Sigmoid colon (tissue), 7 donors: ENCODE data around the gene TTN. TPM values are rescaled to one million over a fixed set of nuclear protein-coding genes. Genes with fewer than 3 reads are reported as not detected.

Source experiments
- DNase-seq: peaks from one replicate; pipeline ENCODE4 v3.0.0-alpha.2; 2019
- H3K27ac ChIP-seq, 4 donors: fragments of 200-600 bp; sonication (generic); one replicate each; pipeline ENCODE4 v1.5.1; 2016 to 2019; ENCODE audit warnings: mild to moderate bottlenecking in 1 of 4
- H3K27me3 ChIP-seq, 3 donors: fragments of 200-600 bp; sonication (generic); one replicate each; pipeline ENCODE4 v1.5.1; 2019; ENCODE audit warnings: mild to moderate bottlenecking in 1 of 3
- H3K36me3 ChIP-seq, 4 donors: fragments of 200-600 bp; sonication (generic); one replicate each; pipeline ENCODE4 v1.5.1; 2016 to 2019
- H3K4me1 ChIP-seq, 4 donors: fragments of 200-600 bp; sonication (generic); one replicate each; pipeline ENCODE4 v1.5.1; 2017 to 2019
- H3K4me3 ChIP-seq, 4 donors: fragments of 200-600 bp; sonication (generic); one replicate each; pipeline ENCODE4 v1.5.1; 2017 to 2019; ENCODE audit warnings: mild to moderate bottlenecking in 2 of 4, moderate library complexity in 1 of 4
- H3K9me3 ChIP-seq, 4 donors: fragments of 200-600 bp in 3 of 4; sonication (generic) in 3 of 4; one replicate each; pipeline versions ENCODE4 v1.5.1 to v1.6.1; 2013 to 2019
- EP300 ChIP-seq, 4 donors: sonication (generic); formaldehyde crosslinking; IDR thresholded peaks; one replicate each; pipeline ENCODE4 v1.6.1; 2017; ENCODE audit warnings: antibody characterized with exemption in 4 of 4
- POLR2A ChIP-seq, 2 donors: fragments of 450-650 bp; IDR thresholded peaks; one replicate each; pipeline ENCODE4 v1.6.1; 2016; ENCODE audit warnings: antibody characterized with exemption in 2 of 2, mild to moderate bottlenecking in 2 of 2, moderate library complexity in 2 of 2
- POLR2AphosphoS5 ChIP-seq, 4 donors: sonication (generic); formaldehyde crosslinking; IDR thresholded peaks; one replicate each; pipeline ENCODE4 v1.6.1; 2017; ENCODE audit warnings: antibody characterized with exemption in 4 of 4
- whole genome bisulfite sequencing, 2 donors: extraction: QIAGEN DNeasy Blood & Tissue Kit; methylation state at CpG; one replicate each; pipeline ENCODE4 v1.1.7; 2013; 5-methylcytosine and 5-hydroxymethylcytosine counted together
- intact Hi-C: fragments of 100-400 bp; cut with DNase I; formaldehyde crosslinking; loops from one replicate; pipeline ENCODE4 v1.15.1; 2023
- polyA plus RNA-seq, 3 donors: library from polyadenylated mRNA; stranded (reverse); fragments of 200-250 nt; gene quantifications; one replicate each; pipeline ENCODE4 v1.2.3, GENCODE V29; 2013
- total RNA-seq, 4 donors: library from RNA; depleted of rRNA; stranded (reverse); fragments of >200 nt; gene quantifications; one replicate each; pipeline ENCODE4 v1.1.0, GENCODE V29; 2016
- TF ChIP-seq, protein P1 (sequence below), 4 experiments: fragments of 450-650 bp in 3 of 4; fragments of 200-600 bp in 1 of 4; IDR thresholded peaks; one replicate each; pipeline ENCODE4 v1.5.1; 2016 to 2019; ENCODE audit warnings: antibody characterized with exemption in 4 of 4, mild to moderate bottlenecking in 3 of 4, moderate library complexity in 2 of 4
- donor health status: healthy with polysubstance abuse.
- donor health status: Bipolar disorder and iron deficiency.
- donor health status: healthy.

The TTN gene
- total and polyA plus RNA-seq, 7 donors = under 0.01 to 20.2 (median 6.7) TPM

- H3K4me1 ChIP-seq = peaks cover 0 to 31% (median 23%) of the 10 kb centered on the region in 4 donors
- 56 to 76% methylated on average over 2 of the region's 2 CpGs for WGBS, 2 donors
- H3K9me3 ChIP-seq = no peaks in the 10 kb centered on the region
- H3K4me3 ChIP-seq = no peak overlapping the region
- H3K27me3 ChIP-seq = no peaks in the 10 kb centered on the region
- no peaks in the 10 kb centered on the region for H3K36me3 ChIP-seq
- no peak for TF ChIP-seq POLR2A (IDR thresholded peaks at IDR 0.05)
- intact Hi-C loops = no loop called here
- peak overlapping the region in 2 of 4 donors; percentile 41 to 44 for H3K27ac ChIP-seq
- no peak for DNase-seq
These were observed 38.6 kb upstream of the TTN start for GRCh38 chr2:178845566-178846457.

DNA sequence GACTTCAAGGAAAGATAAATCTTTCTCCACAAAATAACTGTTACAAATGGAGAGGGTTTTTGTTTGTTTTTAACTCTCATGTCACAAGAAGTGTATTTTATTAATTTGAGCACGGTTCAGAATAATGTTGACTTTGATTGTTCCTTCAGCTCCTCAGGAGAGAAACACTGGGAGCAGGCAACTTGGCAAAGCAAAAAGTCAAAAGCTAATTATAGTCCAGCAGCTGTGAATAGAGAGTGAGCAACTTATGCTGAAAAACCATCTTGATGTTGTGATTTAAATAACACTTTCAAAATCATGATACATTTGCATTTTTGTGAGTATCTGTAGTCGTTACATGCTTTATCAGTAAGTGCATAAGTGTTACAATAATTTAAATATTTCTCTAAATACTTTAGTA, 37.5 kb upstream of the TTN start:
- H3K4me3 ChIP-seq = no peak overlapping the region
- no peaks in the 10 kb centered on the region for H3K27me3 ChIP-seq
- 62 to 72% methylated on average over 2 of the region's 2 CpGs for WGBS, 2 donors
- no peaks in the 10 kb centered on the region for H3K9me3 ChIP-seq
- no peaks in the 10 kb centered on the region for H3K36me3 ChIP-seq
- H3K27ac ChIP-seq = peak overlapping the region; percentile 5 to 44 (median 26)
- DNase-seq = no peak
- TF ChIP-seq EP300 (IDR thresholded peaks at IDR 0.05) = no peak
- no peak for TF ChIP-seq POLR2AphosphoS5 (IDR thresholded peaks at IDR 0.05)
- TF ChIP-seq POLR2A (IDR thresholded peaks at IDR 0.05) = no peak
- TF ChIP-seq, protein P1, sequence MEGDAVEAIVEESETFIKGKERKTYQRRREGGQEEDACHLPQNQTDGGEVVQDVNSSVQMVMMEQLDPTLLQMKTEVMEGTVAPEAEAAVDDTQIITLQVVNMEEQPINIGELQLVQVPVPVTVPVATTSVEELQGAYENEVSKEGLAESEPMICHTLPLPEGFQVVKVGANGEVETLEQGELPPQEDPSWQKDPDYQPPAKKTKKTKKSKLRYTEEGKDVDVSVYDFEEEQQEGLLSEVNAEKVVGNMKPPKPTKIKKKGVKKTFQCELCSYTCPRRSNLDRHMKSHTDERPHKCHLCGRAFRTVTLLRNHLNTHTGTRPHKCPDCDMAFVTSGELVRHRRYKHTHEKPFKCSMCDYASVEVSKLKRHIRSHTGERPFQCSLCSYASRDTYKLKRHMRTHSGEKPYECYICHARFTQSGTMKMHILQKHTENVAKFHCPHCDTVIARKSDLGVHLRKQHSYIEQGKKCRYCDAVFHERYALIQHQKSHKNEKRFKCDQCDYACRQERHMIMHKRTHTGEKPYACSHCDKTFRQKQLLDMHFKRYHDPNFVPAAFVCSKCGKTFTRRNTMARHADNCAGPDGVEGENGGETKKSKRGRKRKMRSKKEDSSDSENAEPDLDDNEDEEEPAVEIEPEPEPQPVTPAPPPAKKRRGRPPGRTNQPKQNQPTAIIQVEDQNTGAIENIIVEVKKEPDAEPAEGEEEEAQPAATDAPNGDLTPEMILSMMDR (IDR thresholded peaks at IDR 0.05) = no peak
- H3K4me1 ChIP-seq = peaks cover 0 to 31% (median 23%) of the 10 kb centered on the region in 4 donors
- intact Hi-C loops = no loop called here

- intact Hi-C loops = no loop called here
- Histone ChIP-seq H3K27me3 (no peaks in the 10 kb centered on the region), H3K27ac (peak overlapping the region; percentile 5 to 44 (median 26)), H3K4me1 (peaks cover 0 to 31% (median 23%) of the 10 kb centered on the region in 4 donors), H3K4me3 (no peak overlapping the region), H3K9me3 (no peaks in the 10 kb centered on the region), H3K36me3 (no peaks in the 10 kb centered on the region)
- TF ChIP-seq POLR2A (IDR thresholded peaks at IDR 0.05) = no peak
- TF ChIP-seq, protein P1 (IDR thresholded peaks at IDR 0.05) = no peak
- no peak for TF ChIP-seq POLR2AphosphoS5 (IDR thresholded peaks at IDR 0.05)
- no peak for TF ChIP-seq EP300 (IDR thresholded peaks at IDR 0.05)
- DNase-seq = no peak
- 71 to 78% methylated on average over 4 of the region's 4 CpGs for WGBS, 2 donors
These were observed 37.0 kb upstream of the TTN start for GRCh38 chr2:178844269-178844668.

DNA sequence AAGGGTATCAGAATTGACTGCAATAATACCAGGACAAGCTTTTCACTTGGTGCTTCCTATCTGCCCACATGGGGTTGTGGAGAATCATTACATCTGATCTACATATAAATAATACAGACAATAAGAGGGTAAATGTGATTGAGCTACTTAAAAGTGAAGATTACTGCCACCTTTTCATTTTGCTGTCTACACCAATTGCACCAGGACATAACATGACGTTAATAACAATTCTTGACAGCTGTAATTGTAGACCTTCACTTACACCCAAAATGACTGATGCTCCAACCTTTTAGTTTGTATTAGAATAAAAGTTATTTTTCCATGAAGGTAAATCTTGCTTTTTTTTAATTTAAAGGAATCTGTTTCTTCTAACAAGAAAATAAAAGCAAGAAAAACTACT, 36.5 kb upstream of the TTN start:
- 89 to 90% methylated on average over 1 of the region's 1 CpG for WGBS, 2 donors
- no peaks in the 10 kb centered on the region for H3K27me3 ChIP-seq
- H3K27ac ChIP-seq = no peak overlapping the region
- intact Hi-C loops = no loop called here
- no peaks in the 10 kb centered on the region for H3K36me3 ChIP-seq
- no peaks in the 10 kb centered on the region for H3K9me3 ChIP-seq
- TF ChIP-seq, protein P1 (IDR thresholded peaks at IDR 0.05) = no peak
- TF ChIP-seq EP300 (IDR thresholded peaks at IDR 0.05) (no peak), POLR2A (IDR thresholded peaks at IDR 0.05) (no peak), POLR2AphosphoS5 (IDR thresholded peaks at IDR 0.05) (no peak)
- no peak for DNase-seq
- peaks cover 0 to 31% (median 23%) of the 10 kb centered on the region in 4 donors for H3K4me1 ChIP-seq
- no peak overlapping the region for H3K4me3 ChIP-seq

- H3K4me1 ChIP-seq = no peaks in the 10 kb centered on the region
- TF ChIP-seq EP300 (IDR thresholded peaks at IDR 0.05) = no peak
- TF ChIP-seq POLR2A (IDR thresholded peaks at IDR 0.05) = no peak
- TF ChIP-seq, protein P1 (IDR thresholded peaks at IDR 0.05) = no peak
- no peak for TF ChIP-seq POLR2AphosphoS5 (IDR thresholded peaks at IDR 0.05)
- WGBS, 2 donors = 44 to 64% methylated on average over 4 of the region's 4 CpGs
- no peaks in the 10 kb centered on the region for H3K9me3 ChIP-seq
- intact Hi-C loops = no loop called here
- no peak overlapping the region for H3K4me3 ChIP-seq
- H3K27me3 ChIP-seq = no peaks in the 10 kb centered on the region
- H3K27ac ChIP-seq = no peak overlapping the region
- no peaks in the 10 kb centered on the region for H3K36me3 ChIP-seq
- DNase-seq = no peak
These were observed 29.6 kb upstream of the TTN start for GRCh38 chr2:178836807-178837206.
